HL-60 (cell line): ENCODE results near the gene KCNMA1.

Experiments
- DNase-seq, 2 experiments: peaks; one replicate each; pipeline ENCODE4 v3.0.0-alpha.2; 2010 to 2020; ENCODE audit warnings: low read depth in 1 of 2, low spot score in 1 of 2
- H3K27ac ChIP-seq: fragments of 250-450 bp; sonication (Bioruptor Pico); replicated peaks from 2 replicates; pipeline ENCODE4 v1.5.1; 2020; ENCODE audit warnings: mild to moderate bottlenecking, moderate library complexity
- H3K27me3 ChIP-seq: fragments of 250-450 bp; sonication (Bioruptor Pico); 2 replicates; pipeline ENCODE4 v1.5.1; 2021; ENCODE audit warnings: mild to moderate bottlenecking, moderate library complexity; ENCODE audit not compliant: insufficient read depth, poor library complexity, severe bottlenecking
- H3K4me3 ChIP-seq: replicated peaks from 2 replicates; pipeline ENCODE4 v1.5.1; 2011; ENCODE audit warnings: mild to moderate bottlenecking, control low read depth, low read length; ENCODE audit not compliant: insufficient read depth
- GABPA ChIP-seq: IDR thresholded peaks from 2 replicates; pipeline ENCODE4 v1.6.1; 2012; ENCODE audit warnings: low read depth
- POLR2AphosphoS5 ChIP-seq: IDR thresholded peaks from 2 replicates; pipeline ENCODE4 v1.6.1; 2012; ENCODE audit warnings: low read depth
- SPI1 ChIP-seq: IDR thresholded peaks from 2 replicates; pipeline ENCODE4 v1.6.1; 2012; ENCODE audit warnings: low read depth, mild to moderate bottlenecking, borderline replicate concordance
- TF ChIP-seq, protein P1 (sequence below): IDR thresholded peaks from 2 replicates; pipeline ENCODE4 v1.6.1; 2012; ENCODE audit warnings: low read depth; ENCODE audit not compliant: insufficient replicate concordance
- TF ChIP-seq, protein P2 (sequence below): IDR thresholded peaks from one replicate; pipeline ENCODE4 v1.5.1; 2011; ENCODE audit warnings: low read length, control low read depth, inconsistent platforms; ENCODE audit not compliant: insufficient read depth

Gene KCNMA1

DNA sequence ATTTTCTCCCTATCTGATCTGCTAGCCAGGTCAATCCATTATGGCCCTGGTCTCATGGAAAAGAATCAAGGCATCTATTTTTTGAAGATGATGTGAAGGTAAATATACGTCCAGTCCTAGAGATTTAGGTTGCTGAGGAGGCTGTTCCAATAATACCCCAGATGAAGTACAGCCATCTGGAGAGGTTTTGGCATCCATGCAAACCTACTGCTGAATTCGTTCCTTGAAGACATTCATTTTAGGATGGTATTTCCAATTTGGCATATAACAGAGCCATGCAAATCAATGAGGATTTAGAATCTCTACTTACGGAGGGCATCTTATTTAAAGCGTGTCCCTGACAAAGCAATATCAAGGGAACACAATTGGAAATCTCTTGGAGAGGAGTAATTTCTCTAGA lies 465.5 kb downstream of the KCNMA1 start:
- Histone ChIP-seq H3K27me3 (no peaks in the 10 kb centered on the region), H3K27ac (no peak overlapping the region), H3K4me3 (no peak overlapping the region)
- DNase-seq, result no peak
- TF ChIP-seq POLR2AphosphoS5, result no peak
- TF ChIP-seq, protein P1, sequence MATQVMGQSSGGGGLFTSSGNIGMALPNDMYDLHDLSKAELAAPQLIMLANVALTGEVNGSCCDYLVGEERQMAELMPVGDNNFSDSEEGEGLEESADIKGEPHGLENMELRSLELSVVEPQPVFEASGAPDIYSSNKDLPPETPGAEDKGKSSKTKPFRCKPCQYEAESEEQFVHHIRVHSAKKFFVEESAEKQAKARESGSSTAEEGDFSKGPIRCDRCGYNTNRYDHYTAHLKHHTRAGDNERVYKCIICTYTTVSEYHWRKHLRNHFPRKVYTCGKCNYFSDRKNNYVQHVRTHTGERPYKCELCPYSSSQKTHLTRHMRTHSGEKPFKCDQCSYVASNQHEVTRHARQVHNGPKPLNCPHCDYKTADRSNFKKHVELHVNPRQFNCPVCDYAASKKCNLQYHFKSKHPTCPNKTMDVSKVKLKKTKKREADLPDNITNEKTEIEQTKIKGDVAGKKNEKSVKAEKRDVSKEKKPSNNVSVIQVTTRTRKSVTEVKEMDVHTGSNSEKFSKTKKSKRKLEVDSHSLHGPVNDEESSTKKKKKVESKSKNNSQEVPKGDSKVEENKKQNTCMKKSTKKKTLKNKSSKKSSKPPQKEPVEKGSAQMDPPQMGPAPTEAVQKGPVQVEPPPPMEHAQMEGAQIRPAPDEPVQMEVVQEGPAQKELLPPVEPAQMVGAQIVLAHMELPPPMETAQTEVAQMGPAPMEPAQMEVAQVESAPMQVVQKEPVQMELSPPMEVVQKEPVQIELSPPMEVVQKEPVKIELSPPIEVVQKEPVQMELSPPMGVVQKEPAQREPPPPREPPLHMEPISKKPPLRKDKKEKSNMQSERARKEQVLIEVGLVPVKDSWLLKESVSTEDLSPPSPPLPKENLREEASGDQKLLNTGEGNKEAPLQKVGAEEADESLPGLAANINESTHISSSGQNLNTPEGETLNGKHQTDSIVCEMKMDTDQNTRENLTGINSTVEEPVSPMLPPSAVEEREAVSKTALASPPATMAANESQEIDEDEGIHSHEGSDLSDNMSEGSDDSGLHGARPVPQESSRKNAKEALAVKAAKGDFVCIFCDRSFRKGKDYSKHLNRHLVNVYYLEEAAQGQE, result no peak
- no peak for TF ChIP-seq SPI1
- no peak for TF ChIP-seq GABPA
- TF ChIP-seq, protein P2, sequence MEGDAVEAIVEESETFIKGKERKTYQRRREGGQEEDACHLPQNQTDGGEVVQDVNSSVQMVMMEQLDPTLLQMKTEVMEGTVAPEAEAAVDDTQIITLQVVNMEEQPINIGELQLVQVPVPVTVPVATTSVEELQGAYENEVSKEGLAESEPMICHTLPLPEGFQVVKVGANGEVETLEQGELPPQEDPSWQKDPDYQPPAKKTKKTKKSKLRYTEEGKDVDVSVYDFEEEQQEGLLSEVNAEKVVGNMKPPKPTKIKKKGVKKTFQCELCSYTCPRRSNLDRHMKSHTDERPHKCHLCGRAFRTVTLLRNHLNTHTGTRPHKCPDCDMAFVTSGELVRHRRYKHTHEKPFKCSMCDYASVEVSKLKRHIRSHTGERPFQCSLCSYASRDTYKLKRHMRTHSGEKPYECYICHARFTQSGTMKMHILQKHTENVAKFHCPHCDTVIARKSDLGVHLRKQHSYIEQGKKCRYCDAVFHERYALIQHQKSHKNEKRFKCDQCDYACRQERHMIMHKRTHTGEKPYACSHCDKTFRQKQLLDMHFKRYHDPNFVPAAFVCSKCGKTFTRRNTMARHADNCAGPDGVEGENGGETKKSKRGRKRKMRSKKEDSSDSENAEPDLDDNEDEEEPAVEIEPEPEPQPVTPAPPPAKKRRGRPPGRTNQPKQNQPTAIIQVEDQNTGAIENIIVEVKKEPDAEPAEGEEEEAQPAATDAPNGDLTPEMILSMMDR, result no peak

DNA sequence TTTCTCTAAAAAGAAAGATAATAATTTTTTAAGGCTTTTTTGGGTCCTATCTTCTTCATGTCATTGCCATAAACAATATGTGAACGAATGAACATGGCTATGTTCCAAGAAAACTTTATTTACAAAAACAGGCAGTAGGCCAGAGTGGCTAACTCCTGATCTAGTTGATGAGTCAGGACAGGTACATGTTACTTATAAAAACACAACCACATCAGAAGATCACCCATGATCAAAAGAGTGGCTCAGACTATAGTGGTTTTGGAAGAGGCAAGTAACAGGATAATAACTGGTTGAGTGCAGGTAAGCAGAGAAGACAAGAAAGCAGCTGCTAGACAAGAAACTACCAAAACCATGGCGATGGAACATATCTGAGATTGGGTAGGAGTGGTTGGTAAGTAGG lies 468.7 kb downstream of the KCNMA1 start:
- Histone ChIP-seq H3K27me3 (peaks cover 3% of the 10 kb centered on the region), H3K27ac (no peak overlapping the region), H3K4me3 (no peak overlapping the region)
- TF ChIP-seq POLR2AphosphoS5, result no peak
- no peak for TF ChIP-seq GABPA
- TF ChIP-seq, protein P1, result no peak
- TF ChIP-seq, protein P2, result no peak
- TF ChIP-seq SPI1, result no peak
- DNase-seq, result no peak

DNA sequence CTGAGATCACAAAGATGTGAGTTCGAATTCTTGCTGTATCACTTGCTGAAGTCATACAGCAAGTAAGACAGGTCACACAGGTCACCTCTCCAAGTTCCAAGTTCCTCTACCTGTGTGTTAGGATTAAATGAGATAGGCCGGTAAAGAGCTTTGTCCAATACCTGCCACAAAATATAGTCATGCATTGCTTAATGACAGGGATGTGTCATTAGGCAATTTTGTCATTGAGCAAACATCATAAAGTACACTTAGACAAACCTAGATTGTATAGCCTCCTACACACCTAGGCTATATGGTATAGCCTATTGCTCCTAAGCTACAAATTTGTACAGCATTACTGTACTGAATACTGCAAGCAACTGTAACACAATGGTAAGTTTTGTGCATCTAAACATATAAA lies 469.4 kb downstream of the KCNMA1 start:
- Histone ChIP-seq H3K4me3 (no peak overlapping the region), H3K27me3 (peaks cover 3% of the 10 kb centered on the region), H3K27ac (no peak overlapping the region)
- TF ChIP-seq POLR2AphosphoS5 (no peak), GABPA (no peak), SPI1 (no peak)
- TF ChIP-seq, protein P2, result no peak
- TF ChIP-seq, protein P1, result no peak
- no peak for DNase-seq
